ENCODE data around the gene RPS5.
A peak's percentile ranks its signal among the peaks of the same experiment; 100 is the strongest.
"Not testable (repeated sequence)": the region's sequence is repeated elsewhere in the genome, so short reads cannot be mapped to it uniquely, and the experiment has no call there.

The RPS5 gene

GRCh38 chr19:58356766-58357480 lies 30.1 kb upstream of the RPS5 start:
- no peak for DNase-seq (ENCODE audit: low spot score)

DNA sequence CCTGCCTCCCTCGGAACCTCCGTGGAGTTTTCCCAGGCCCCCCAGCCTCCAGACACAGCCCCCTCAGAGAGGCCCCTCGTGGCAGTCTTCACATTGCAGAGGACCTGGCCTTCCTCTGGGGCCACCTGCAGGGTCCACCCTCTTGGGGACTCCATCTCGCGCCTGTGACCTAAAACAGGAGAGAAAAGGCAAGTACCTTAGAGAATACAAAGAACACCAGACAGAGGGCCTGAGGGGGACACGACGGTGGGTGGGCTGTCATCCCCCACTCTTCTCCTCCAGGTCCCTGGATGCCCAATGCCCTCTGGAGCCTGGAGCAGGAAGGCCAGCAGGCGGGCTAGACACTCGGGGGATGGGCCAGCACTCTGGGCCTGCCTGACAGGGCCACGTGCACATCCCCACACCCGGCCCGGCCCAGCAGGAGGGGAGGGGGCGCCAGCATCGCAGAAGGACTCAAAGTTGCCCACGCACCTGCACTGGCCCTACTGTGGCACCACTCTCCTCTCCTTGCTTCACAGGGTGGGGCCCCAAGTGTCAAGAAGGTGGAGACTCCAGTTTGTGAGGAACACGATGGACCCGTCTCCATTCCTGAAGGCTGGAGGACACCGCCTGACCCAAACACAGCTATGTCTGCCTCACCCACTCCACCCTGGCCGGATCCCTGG lies 29.5 kb upstream of the RPS5 start:
- DNase-seq (ENCODE audit: low spot score) = no peak

- peak; percentile 79 for DNase-seq (ENCODE audit: low spot score)
Observed at GRCh38 chr19:58361900-58362271, 25.2 kb upstream of the RPS5 start.

- DNase-seq (ENCODE audit: low spot score) = peak; percentile 99
Observed at GRCh38 chr19:58362272-58362994, 24.6 kb upstream of the RPS5 start, which contains the start of gene ZNF497. ZNF497 (minus strand) TSS chr19:58362751; CDS start chr19:58357635, 5,116 bp downstream.

- DNase-seq (ENCODE audit: low spot score) = no peak
Observed at GRCh38 chr19:58364146-58364545, 22.9 kb upstream of the RPS5 start.

DNA sequence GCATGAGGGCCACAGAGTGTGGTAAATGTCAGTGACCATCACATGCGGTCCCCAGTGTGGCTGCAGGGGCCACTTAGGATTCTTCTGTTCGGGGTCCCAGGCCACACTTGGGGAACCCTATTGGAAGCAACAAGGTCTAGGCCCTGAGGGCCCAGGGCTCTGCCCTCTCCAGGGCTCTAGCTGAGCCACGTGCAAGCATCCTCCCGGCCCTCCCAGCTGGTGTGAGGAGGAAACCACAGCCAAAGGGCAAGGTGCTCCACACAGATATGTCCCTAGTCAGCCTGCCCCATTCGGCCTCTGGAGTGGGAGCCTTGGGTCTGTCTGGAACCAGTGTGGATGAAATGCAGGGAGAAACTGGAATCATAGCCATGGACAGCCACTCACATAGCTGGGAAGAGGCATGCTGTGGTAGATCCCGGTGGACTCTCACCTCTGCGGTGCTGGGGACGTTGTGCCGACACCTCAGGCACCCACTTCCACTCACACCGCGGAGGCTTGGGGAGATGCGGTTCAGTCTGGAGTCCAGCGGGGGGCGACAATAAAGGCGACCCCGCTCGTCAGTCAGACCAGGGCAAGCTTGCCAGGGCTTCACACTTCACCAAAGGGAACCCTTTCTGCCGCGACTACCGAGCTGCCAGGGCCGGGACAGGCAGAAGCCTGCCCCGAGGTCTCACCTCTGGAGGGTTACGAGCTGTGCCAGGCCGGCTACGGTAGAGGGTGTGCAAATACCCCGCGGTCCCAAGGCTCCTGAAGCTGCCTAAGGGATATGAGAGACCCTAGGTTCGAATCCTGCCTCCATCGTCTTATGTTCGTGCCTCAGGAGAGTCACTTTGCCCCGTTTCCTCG lies 20.3 kb upstream of the RPS5 start:
- peak; percentile 14 for DNase-seq (ENCODE audit: low spot score)

DNA sequence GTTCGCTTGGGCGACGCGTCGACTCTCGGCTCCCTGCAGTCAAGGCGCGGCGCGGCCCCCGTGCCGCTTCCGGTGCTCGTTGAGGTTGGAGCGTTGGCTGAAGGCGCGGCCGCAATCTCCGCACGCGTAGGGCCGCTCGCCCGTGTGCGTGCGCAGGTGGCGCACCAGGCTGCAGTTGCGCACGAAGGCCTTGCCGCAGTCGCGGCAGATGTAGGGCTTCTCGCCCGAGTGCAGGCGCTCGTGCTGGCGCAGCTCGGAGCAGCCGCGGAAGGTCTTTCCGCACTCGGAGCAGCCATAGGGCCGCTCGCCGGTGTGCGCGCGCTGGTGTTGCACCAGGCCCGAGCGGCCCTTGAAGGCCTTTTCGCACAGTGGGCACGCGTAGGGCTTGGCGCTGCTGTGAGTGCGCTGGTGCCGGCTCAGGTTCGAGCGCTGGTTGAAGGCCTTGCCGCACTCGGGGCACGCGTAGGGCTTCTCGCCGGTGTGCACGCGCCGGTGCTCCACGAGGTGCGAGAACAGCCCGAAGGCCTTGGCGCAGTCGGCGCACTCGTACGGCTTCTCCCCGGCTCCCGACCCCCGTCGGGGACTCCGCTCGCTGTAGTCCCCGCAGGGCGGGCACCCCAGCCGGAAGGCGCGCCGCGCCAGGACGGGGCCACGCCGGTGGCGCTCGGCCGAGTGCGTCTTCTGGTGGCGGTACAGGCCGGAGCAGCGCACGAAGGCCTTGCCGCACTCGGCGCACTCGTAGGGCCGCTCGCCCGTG lies 19.2 kb upstream of the RPS5 start:
- peak; percentile 18 for DNase-seq (ENCODE audit: low spot score)

GRCh38 chr19:58368561-58369360 lies 18.3 kb upstream of the RPS5 start:
- no peak for DNase-seq (ENCODE audit: low spot score)

DNA sequence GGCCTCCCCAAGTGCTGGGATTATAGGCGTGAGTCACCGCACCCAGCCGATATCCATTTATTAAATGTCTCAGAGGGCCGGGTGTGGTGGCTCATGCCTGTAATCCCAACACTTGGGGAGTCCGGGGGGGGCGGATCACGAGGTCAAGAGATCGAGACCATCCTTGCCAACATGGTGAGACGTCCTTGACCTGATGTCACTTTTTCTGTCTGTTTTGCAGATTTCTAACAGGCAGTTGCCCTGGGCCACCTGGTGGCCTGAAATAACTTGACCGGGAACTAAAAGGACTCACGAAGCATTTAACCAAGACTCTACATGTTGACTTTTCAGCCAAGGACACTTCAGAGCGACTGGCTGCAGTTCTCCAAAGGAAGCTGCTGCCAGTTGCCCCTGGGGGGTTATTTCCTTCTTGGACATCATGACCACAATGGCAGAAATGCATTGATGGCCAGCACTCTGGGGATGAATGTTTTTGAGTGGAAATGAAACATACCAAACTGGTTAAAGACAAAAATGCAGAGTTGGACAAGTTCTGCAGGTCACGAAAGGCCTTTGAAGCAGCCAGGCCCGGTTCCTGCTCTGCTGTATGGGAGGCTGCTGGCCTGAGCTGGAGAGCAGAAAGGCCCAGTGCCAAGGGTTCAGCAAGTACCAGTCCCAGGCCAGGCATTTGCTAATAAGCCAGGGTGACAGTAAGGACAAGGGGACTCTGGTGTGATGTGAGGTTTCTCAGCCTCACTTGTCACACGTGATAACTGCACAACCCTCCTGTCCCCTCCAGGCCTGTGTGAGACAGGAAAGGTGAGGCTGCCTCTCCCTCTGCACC lies 14.5 kb upstream of the RPS5 start:
- DNase-seq (ENCODE audit: low spot score) = no peak

DNA sequence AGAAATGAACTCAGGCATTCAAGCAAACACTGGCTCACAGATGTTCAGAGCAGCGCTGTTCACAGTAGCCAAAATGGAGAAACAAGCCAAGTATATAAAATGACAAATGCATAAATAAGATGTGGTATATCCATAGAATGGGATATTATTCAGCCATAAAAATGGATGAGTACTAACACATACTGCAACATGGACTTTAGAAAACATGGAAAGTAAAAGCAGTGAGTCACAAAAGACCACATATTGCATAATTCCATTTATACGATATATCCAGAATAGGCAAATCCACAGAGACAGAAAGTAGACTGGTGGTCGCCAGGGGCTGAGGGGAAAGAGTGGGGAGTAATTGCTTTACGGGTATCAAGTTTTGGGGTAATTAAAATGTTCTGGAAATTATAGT lies 12.9 kb upstream of the RPS5 start:
- no peak for DNase-seq (ENCODE audit: low spot score)

DNA sequence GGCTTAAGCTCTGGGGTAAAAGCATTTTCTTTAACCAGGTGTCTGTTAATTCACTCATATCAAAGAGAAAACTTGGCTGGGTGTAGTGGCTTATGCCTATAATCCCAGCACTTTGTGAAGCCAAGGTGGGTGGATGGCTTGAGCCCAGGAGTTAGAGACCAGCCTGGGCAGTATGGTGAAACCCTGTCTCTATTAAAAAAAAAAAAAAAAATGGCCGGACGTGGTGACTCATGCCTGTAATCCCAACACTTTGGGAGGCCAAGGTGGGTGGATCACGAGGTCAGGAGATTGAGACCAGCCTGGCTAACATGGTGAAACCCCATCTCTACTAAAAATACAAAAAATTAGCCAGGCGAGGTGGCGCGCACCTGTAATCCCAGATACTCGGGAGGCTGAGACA lies 10.3 kb upstream of the RPS5 start:
- not testable (repeated sequence) for DNase-seq (ENCODE audit: low spot score)

GRCh38 chr19:58379246-58379645 lies 7.8 kb upstream of the RPS5 start:
- DNase-seq (ENCODE audit: low spot score) = no peak

DNA sequence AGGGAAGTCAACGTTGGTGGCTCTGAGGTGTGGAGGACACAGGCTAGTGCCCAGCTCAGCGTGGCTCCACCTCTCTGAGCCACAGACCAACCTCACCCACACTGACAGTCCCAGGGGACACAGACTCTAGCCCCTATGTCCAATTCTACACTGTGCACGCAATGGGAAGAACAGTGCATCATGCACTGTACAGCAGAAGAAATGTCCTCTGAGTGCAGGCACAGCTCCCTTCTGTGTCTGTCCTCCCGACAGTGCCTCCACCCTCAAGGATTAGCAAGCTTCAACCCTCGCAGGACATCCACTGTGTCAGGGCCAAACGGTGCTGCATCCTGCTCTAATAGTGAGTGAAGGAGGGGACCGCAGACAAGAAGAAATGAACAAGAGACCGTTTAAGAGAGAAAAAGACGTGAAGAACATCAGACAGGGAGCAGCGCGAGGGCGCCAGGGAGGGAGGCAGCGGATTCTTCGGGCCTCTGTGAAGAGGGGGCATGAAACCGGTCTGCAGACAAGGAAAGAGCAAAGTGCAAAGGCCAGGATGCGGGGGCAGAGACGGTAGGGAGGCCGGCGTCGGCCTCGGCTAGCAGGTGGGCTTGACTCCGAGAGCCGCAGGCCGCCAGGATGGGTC lies 6.9 kb upstream of the RPS5 start:
- DNase-seq (ENCODE audit: low spot score) = no peak

- peak; percentile 92 for DNase-seq (ENCODE audit: low spot score)
Observed at GRCh38 chr19:58380662-58381459, 6.2 kb upstream of the RPS5 start, which contains the start of gene ZNF837. ZNF837 (minus strand) TSS chr19:58381030; CDS start chr19:58369332, 11,698 bp downstream.

- DNase-seq (ENCODE audit: low spot score) = no peak
Observed at GRCh38 chr19:58381460-58382212, 5.4 kb upstream of the RPS5 start.

DNA sequence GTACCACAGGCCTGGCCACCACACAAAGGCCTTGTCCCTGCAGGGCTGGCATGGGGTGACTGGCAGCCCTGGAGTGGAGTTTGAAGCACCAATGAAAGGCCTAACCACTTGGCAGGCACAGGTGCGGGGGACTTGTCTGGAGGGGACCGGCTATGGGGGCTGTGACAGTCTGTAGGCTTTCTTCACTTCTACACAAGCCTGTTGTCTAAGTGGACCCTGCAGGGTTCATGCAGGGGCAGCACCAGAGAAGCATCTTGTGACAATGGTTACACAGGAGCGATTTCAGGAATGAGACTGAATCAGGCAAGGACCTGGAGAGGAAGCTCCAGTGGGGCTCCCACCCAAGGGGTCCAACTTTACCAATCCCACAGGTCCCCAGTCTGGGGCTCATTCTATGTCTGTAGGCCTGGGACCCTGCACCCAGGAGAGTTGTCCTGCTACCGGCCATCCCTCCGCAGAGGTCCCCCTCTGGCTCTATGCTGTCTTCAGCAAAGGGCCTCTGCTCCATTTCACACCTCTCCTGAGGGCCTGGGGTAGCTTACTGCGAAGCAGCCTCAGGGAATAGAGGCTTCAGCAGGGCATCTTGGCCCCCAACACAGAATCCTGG lies 4.0 kb upstream of the RPS5 start:
- DNase-seq (ENCODE audit: low spot score) = no peak

DNA sequence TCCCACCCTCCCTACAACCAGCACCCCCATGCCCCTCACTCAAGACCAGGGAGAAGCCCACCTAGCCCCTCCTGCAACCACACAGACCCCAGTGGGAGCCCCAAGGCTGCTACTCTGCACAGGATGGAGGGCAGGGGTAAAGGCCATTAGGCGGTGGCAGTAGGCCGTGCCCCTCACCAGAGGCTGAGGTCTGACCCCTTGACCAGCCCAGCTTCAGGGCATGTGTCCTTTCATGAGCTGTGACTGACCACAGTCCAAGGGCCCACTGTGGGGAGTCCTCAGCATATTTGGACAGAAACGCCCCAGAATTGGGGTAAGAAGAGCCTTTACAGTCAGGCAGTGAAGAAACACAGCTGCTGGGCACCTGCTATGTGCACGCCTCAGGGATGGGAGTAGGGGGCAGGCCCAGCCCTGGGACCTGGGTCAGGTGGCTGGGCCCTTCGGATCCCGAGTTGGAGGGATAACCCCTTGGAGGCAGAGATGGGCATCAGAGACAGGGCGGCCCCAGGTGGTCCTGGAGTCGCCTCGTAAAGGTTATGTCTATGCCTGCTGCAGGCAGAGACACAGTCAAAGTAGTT lies 1.7 kb upstream of the RPS5 start:
- DNase-seq (ENCODE audit: low spot score) = no peak
